Kidney glomerular epithelial cell (primary cell): ENCODE data around the gene BIRC6.
A peak's percentile ranks its signal among the peaks of the same experiment; 100 is the strongest.

Experiments
- DNase-seq: peaks from one replicate; lab custom pipeline; 2025; lab: John Stamatoyannopoulos, UW

The BIRC6 gene

GRCh38 chr2:32372519-32373182 is 15.8 kb downstream of the BIRC6 start:
- DNase-seq: no peak

GRCh38 chr2:32375228-32375892 is 18.5 kb downstream of the BIRC6 start:
- no peak for DNase-seq

- no peak for DNase-seq
These were observed 19.9 kb downstream of the BIRC6 start for GRCh38 chr2:32376756-32377155.

GRCh38 chr2:32377928-32378327 is 21.1 kb downstream of the BIRC6 start:
- DNase-seq: no peak

GRCh38 chr2:32379352-32379751 is 22.5 kb downstream of the BIRC6 start:
- DNase-seq: no peak

GRCh38 chr2:32383858-32384257 is 27.0 kb downstream of the BIRC6 start:
- DNase-seq: no peak

- no peak for DNase-seq
These were observed 27.7 kb downstream of the BIRC6 start for GRCh38 chr2:32384529-32384928.

GRCh38 chr2:32386739-32387138 is 29.9 kb downstream of the BIRC6 start:
- DNase-seq: no peak

- DNase-seq: no peak
These were observed 42.4 kb downstream of the BIRC6 start for GRCh38 chr2:32399221-32399620.

- no peak for DNase-seq
These were observed 45.3 kb downstream of the BIRC6 start for GRCh38 chr2:32402091-32402490.

- no peak for DNase-seq
These were observed 47.0 kb downstream of the BIRC6 start for GRCh38 chr2:32403782-32404181.

GRCh38 chr2:32404691-32405090 is 47.9 kb downstream of the BIRC6 start:
- DNase-seq: no peak

- DNase-seq: no peak
These were observed 59.7 kb downstream of the BIRC6 start for GRCh38 chr2:32416519-32416918.

GRCh38 chr2:32417659-32418058 is 60.8 kb downstream of the BIRC6 start:
- DNase-seq: no peak

GRCh38 chr2:32418778-32419177 is 62.0 kb downstream of the BIRC6 start:
- peak; percentile 55 for DNase-seq

GRCh38 chr2:32422133-32422532 is 65.3 kb downstream of the BIRC6 start:
- DNase-seq: no peak

GRCh38 chr2:32423536-32423935 is 66.7 kb downstream of the BIRC6 start:
- no peak for DNase-seq

GRCh38 chr2:32424739-32425138 is 67.9 kb downstream of the BIRC6 start:
- no peak for DNase-seq

GRCh38 chr2:32425719-32426141 is 68.9 kb downstream of the BIRC6 start:
- no peak for DNase-seq

- DNase-seq: no peak
These were observed 71.1 kb downstream of the BIRC6 start for GRCh38 chr2:32427672-32428610.

- no peak for DNase-seq
These were observed 74.0 kb downstream of the BIRC6 start for GRCh38 chr2:32430804-32431203.

- DNase-seq: no peak
These were observed 79.3 kb downstream of the BIRC6 start for GRCh38 chr2:32436150-32436549.

GRCh38 chr2:32442020-32442467 is 85.2 kb downstream of the BIRC6 start:
- DNase-seq: no peak
